Caco-2 (cell line): Measurements from ENCODE around the gene FAM98C. TPM values are rescaled to one million over a fixed set of nuclear protein-coding genes. Genes with fewer than 3 reads are reported as not detected.

Experiments
- BruUV-seq: library from RNA; stranded (reverse); fragments of 400-500 nt; replicated peaks from 2 replicates; lab custom pipeline; 2021; lab: Mats Ljungman, UMichigan
- CTCF ChIA-PET: fragments of 300-600 bp; sonication (Branson Sonifier 250); formaldehyde crosslinking; loops from one replicate; lab custom pipeline; 2022; ENCODE audit warnings: antibody characterized with exemption; lab: Charles Lee
- POLR2A ChIA-PET: fragments of 300-600 bp; sonication (Branson Sonifier 250); formaldehyde crosslinking; loops from one replicate; lab custom pipeline; 2022; ENCODE audit warnings: antibody characterized with exemption; lab: Charles Lee
- DNase-seq, 2 experiments: peaks; one replicate each; pipeline versions ENCODE4 v3.0.0 to v3.0.0-alpha.2; 2020 to 2022
- H3K27me3 ChIP-seq: replicated peaks from 2 replicates; pipeline ENCODE4 v1.6.0; 2011; ENCODE audit warnings: low read length; ENCODE audit not compliant: control insufficient read depth, insufficient read depth
- H3K36me3 ChIP-seq: 2 replicates; pipeline ENCODE4 v1.5.1; 2011; ENCODE audit warnings: low read length; ENCODE audit not compliant: control insufficient read depth, insufficient read depth
- H3K4me1 ChIP-seq: fragments of 250-450 bp; sonication (Bioruptor Pico); 2 replicates; pipeline ENCODE4 v1.5.1; 2020; ENCODE audit warnings: mild to moderate bottlenecking
- H3K4me3 ChIP-seq: 2 replicates; pipeline ENCODE4 v1.5.1; 2011; ENCODE audit warnings: low read depth, mild to moderate bottlenecking, control low read depth, low read length
- H3K9me3 ChIP-seq: fragments of 250-450 bp; sonication (Bioruptor Pico); 2 replicates; pipeline ENCODE4 v1.5.1; 2020; ENCODE audit warnings: mild to moderate bottlenecking, moderate library complexity
- H3K27ac Mint-ChIP-seq: one replicate; pipeline ENCODE4 v1.8.0; 2022; ENCODE audit warnings: mixed read lengths; ENCODE audit not compliant: unreplicated experiment
- H3K27me3 Mint-ChIP-seq: one replicate; pipeline ENCODE4 v1.8.0; 2022; ENCODE audit warnings: mixed read lengths; ENCODE audit not compliant: insufficient read depth, unreplicated experiment
- H3K36me3 Mint-ChIP-seq: one replicate; pipeline ENCODE4 v1.8.0; 2022; ENCODE audit warnings: mild to moderate bottlenecking, mixed read lengths; ENCODE audit not compliant: insufficient read depth, unreplicated experiment
- H3K4me1 Mint-ChIP-seq: one replicate; pipeline ENCODE4 v1.8.0; 2022; ENCODE audit warnings: low read depth, mixed read lengths; ENCODE audit not compliant: unreplicated experiment
- H3K4me3 Mint-ChIP-seq: one replicate; pipeline ENCODE4 v1.8.0; 2022; ENCODE audit warnings: mild to moderate bottlenecking, moderate library complexity, mixed read lengths; ENCODE audit not compliant: unreplicated experiment
- H3K9me3 Mint-ChIP-seq: one replicate; pipeline ENCODE4 v1.8.0; 2022; ENCODE audit warnings: mixed read lengths; ENCODE audit not compliant: unreplicated experiment
- CTCF ChIP-seq, 2 experiments: fragments of 200-600 bp in 1 of 2; IDR thresholded peaks; 1 replicate in 1 of 2; 2 replicates in 1 of 2; pipeline versions ENCODE4 v1.5.1 to v1.8.0; 2011 to 2022; ENCODE audit warnings: antibody characterized with exemption in 1 of 2, control low read depth in 1 of 2, inconsistent platforms in 1 of 2, low read depth in 1 of 2, low read length in 1 of 2, mild to moderate bottlenecking in 1 of 2, moderate library complexity in 1 of 2; ENCODE audit not compliant: insufficient read depth in 1 of 2, severe bottlenecking in 1 of 2, unreplicated experiment in 1 of 2
- intact Hi-C: fragments of 100-400 bp; cut with micrococcal nuclease; formaldehyde crosslinking; loops from one replicate; pipeline ENCODE4 v1.10.0; 2022; ENCODE audit not compliant: unreplicated experiment
- total RNA-seq: library from RNA; stranded (reverse); gene quantifications from 2 replicates; pipeline ENCODE4 v1.2.3, GENCODE V29; 2022

Gene FAM98C
- total RNA-seq, 1 experiment from 2014 or later, result 19.7 TPM

GRCh38 chr19:38389101-38389925, 13.6 kb upstream of the FAM98C start:
- ChIA-PET POLR2A (interaction anchor here (0.5 to 1.4 kb wide), 3 partner anchors 13 to 78 kb away, joined by 3 to 8 read pairs (median 4); partner anchors contain the start of gene PSMD8), CTCF (interaction anchor here (1.1 to 2.2 kb wide), 2 partner anchors 13 to 14 kb away, joined by 7 to 39 read pairs; partner anchors contain the start of gene FAM98C)
- peaks cover 4% of the 10 kb centered on the region; the same call in 1 of the 2 replicates for H3K36me3 ChIP-seq
- Mint-ChIP-seq H3K9me3 (no peaks in the 10 kb centered on the region), H3K27ac (no peak overlapping the region), H3K4me3 (peak overlapping the region; percentile 52), H3K36me3 (peaks cover 28% of the 10 kb centered on the region), H3K27me3 (no peaks in the 10 kb centered on the region), H3K4me1 (peaks cover 23% of the 10 kb centered on the region)
- no TSS peak for BruUV-seq
- no peaks in the 10 kb centered on the region for H3K9me3 ChIP-seq
- intact Hi-C loops, result no loop called here
- no peak for DNase-seq
- no peak for TF ChIP-seq CTCF (IDR thresholded peaks at IDR 0.05; ENCODE audit: insufficient read depth in 1 of 2, low read depth in 1 of 2, low read length in 1 of 2, severe bottlenecking in 1 of 2, unreplicated experiment in 1 of 2)
- H3K27me3 ChIP-seq, result no peaks in the 10 kb centered on the region
- H3K4me3 ChIP-seq, result peak overlapping the region; percentile 60
- H3K4me1 ChIP-seq, result peaks cover 29% of the 10 kb centered on the region

- no peaks in the 10 kb centered on the region for H3K9me3 ChIP-seq
- peaks cover 29% of the 10 kb centered on the region for H3K4me1 ChIP-seq
- H3K27ac Mint-ChIP-seq, result no peak overlapping the region
- BruUV-seq, result no TSS peak
- H3K4me1 Mint-ChIP-seq, result peaks cover 23% of the 10 kb centered on the region
- TF ChIP-seq CTCF (IDR thresholded peaks at IDR 0.05; ENCODE audit: insufficient read depth in 1 of 2, low read depth in 1 of 2, low read length in 1 of 2, severe bottlenecking in 1 of 2, unreplicated experiment in 1 of 2), result no peak
- H3K4me3 Mint-ChIP-seq, result no peak overlapping the region
- H3K36me3 ChIP-seq, result no peaks in the 10 kb centered on the region
- intact Hi-C loops, result no loop called here
- ChIA-PET CTCF (interaction anchor here (0.6 to 1.1 kb wide), 2 partner anchors 13 to 30 kb away, joined by 4 to 7 read pairs; partner anchors contain the start of gene FAM98C), POLR2A (interaction anchor here (0.5 to 1.4 kb wide), 4 partner anchors 14 to 459 kb away, joined by 3 to 8 read pairs (median 4); partner anchors contain the start of gene PSMD8)
- H3K4me3 ChIP-seq, result no peak overlapping the region
- H3K27me3 Mint-ChIP-seq, result no peaks in the 10 kb centered on the region
- peak in 1 of 2 experiments; percentile 28 for DNase-seq
- no peaks in the 10 kb centered on the region for H3K27me3 ChIP-seq
- H3K9me3 Mint-ChIP-seq, result no peaks in the 10 kb centered on the region
- peaks cover 18% of the 10 kb centered on the region for H3K36me3 Mint-ChIP-seq
Observed at GRCh38 chr19:38389957-38390924, 12.7 kb upstream of the FAM98C start.
